Fibroblast of lung (primary cell): ENCODE data around the gene SYTL5. TPM values are rescaled to one million over a fixed set of nuclear protein-coding genes. Genes with fewer than 3 reads are reported as not detected.

Experiments used
- DNase-seq, 2 donors: peaks; one replicate each; pipeline versions ENCODE4 v3.0.0 to v3.0.0-alpha.2; 2010; ENCODE audit warnings: low read depth in 2 of 2
- H2AFZ ChIP-seq: 2 replicates; pipeline ENCODE4 v1.5.1; 2012; ENCODE audit warnings: low read length, control low read depth, inconsistent platforms
- H3K27ac ChIP-seq: 2 replicates; pipeline ENCODE4 v1.5.1; 2011; ENCODE audit warnings: low read length, control low read depth; ENCODE audit not compliant: insufficient read depth
- H3K27me3 ChIP-seq: 2 replicates; pipeline ENCODE4 v1.5.1; 2011; ENCODE audit warnings: mild to moderate bottlenecking, low read length; ENCODE audit not compliant: control insufficient read depth, insufficient read depth
- H3K36me3 ChIP-seq: 2 replicates; pipeline ENCODE4 v1.5.1; 2011; ENCODE audit warnings: low read length; ENCODE audit not compliant: control insufficient read depth, insufficient read depth
- H3K4me1 ChIP-seq: 2 replicates; pipeline ENCODE4 v1.5.1; 2011; ENCODE audit warnings: low read length; ENCODE audit not compliant: control insufficient read depth, insufficient read depth; ENCODE audit errors: extremely low read depth
- H3K4me2 ChIP-seq: 2 replicates; pipeline ENCODE4 v1.5.1; 2011; ENCODE audit warnings: low read length, control low read depth; ENCODE audit not compliant: insufficient read depth; ENCODE audit errors: extremely low read depth
- H3K4me3 ChIP-seq, 4 experiments: fragments of 200-600 bp in 1 of 4; sonication (generic) in 1 of 4; replicated peaks in 1 of 4; 2 replicates each; pipeline ENCODE4 v1.5.1; 2011 to 2016; ENCODE audit warnings: low read length in 4 of 4, low read depth in 3 of 4, mild to moderate bottlenecking in 3 of 4, control low read depth in 2 of 4, inconsistent platforms in 1 of 4, mixed read lengths in 1 of 4; ENCODE audit not compliant: insufficient read depth in 1 of 4; ENCODE audit errors: control extremely low read depth in 1 of 4
- H3K79me2 ChIP-seq: 2 replicates; pipeline ENCODE4 v1.5.1; 2012; ENCODE audit warnings: mild to moderate bottlenecking, low read length, inconsistent platforms; ENCODE audit not compliant: control insufficient read depth, insufficient read depth
- H3K9ac ChIP-seq: 2 replicates; pipeline ENCODE4 v1.5.1; 2011; ENCODE audit warnings: mild to moderate bottlenecking, low read length, control low read depth; ENCODE audit not compliant: insufficient read depth
- H3K9me3 ChIP-seq: 2 replicates; pipeline ENCODE4 v1.5.1; 2012; ENCODE audit warnings: low read depth, low read length; ENCODE audit not compliant: control insufficient read depth, insufficient read depth
- H4K20me1 ChIP-seq: 2 replicates; pipeline ENCODE4 v1.5.1; 2011; ENCODE audit warnings: low read length; ENCODE audit not compliant: control insufficient read depth, insufficient read depth; ENCODE audit errors: extremely low read depth
- CTCF ChIP-seq, 2 donors: IDR thresholded peaks in 1 of 2; conservative IDR thresholded peaks in 1 of 2; 1 replicate in 1 of 2; 2 replicates in 1 of 2; pipeline ENCODE4 v1.5.1; 2011 to 2012; ENCODE audit warnings: low read length in 2 of 2, control low read depth in 1 of 2, inconsistent platforms in 1 of 2, low read depth in 1 of 2, mild to moderate bottlenecking in 1 of 2
- EZH2 ChIP-seq: IDR thresholded peaks from 2 replicates; pipeline ENCODE4 v1.5.1; 2012; ENCODE audit warnings: low read length, control low read depth, mild to moderate bottlenecking; ENCODE audit errors: missing control alignments
- polyA minus RNA-seq: library from RNA; depleted of rRNA, polyadenylated mRNA; stranded (reverse); fragments of >200 nt; gene quantifications from 2 replicates; pipeline ENCODE4 v1.2.3, GENCODE V29; 2011; ENCODE audit warnings: low replicate concordance
- polyA plus RNA-seq, 2 donors: library from polyadenylated mRNA; depleted of rRNA in 1 of 2; stranded (reverse) in 1 of 2; unstranded in 1 of 2; fragments of >200 nt; gene quantifications; 2 replicates each; pipeline ENCODE4 v1.2.1, GENCODE V29; 2011 to 2012; ENCODE audit warnings: missing spikeins in 1 of 2
- total RNA-seq: library from RNA; depleted of rRNA; stranded (reverse); fragments of >200 nt; gene quantifications from 2 replicates; pipeline ENCODE4 v1.2.1, GENCODE V29; 2014

The SYTL5 gene
- under 0.01 and 1.5 TPM in 2 replicates for total RNA-seq
- polyA plus RNA-seq: 0.27 and 0.54 TPM in 2 replicates
- polyA plus RNA-seq (2012): 0.24 and 0.44 TPM in 2 replicates
- polyA minus RNA-seq: not detected in 2 replicates

GRCh38 chrX:38006291-38006690, at the start of gene SYTL5:
Gene SYTL5, plus strand, starts transcription at chrX:38006553. Its CDS starts 27,337 bp downstream, at chrX:38033890.
- TF ChIP-seq EZH2 (no peak), CTCF (conservative IDR thresholded peaks at IDR 0.05 in 1 of 2, IDR thresholded peaks at IDR 0.05 in 1 of 2; ENCODE audit: low read depth in 1 of 2, low read length in 2 of 2) (no peak)
- Histone ChIP-seq H3K4me2 (no peak within 1 kb of the TSS), H3K9ac (no peak within 1 kb of the TSS), H3K27me3 (no peaks in the 10 kb centered on the region), H4K20me1 (no peaks in the 10 kb centered on the region), H3K36me3 (no peaks in the 10 kb centered on the region), H3K4me1 (no peaks in the 10 kb centered on the region), H3K4me3 (no peak within 1 kb of the TSS), H2AFZ (no peak within 1 kb of the TSS), H3K9me3 (no peaks in the 10 kb centered on the region), H3K27ac (no peak within 1 kb of the TSS), H3K79me2 (no peaks in the 10 kb centered on the region)
- peak in 1 of 2 donors; percentile 12 for DNase-seq

- Histone ChIP-seq H3K27ac (no peak overlapping the region), H3K79me2 (no peaks in the 10 kb centered on the region), H3K4me2 (no peak overlapping the region), H3K4me1 (no peaks in the 10 kb centered on the region), H3K4me3 (no peak overlapping the region), H3K27me3 (no peaks in the 10 kb centered on the region), H4K20me1 (no peaks in the 10 kb centered on the region), H2AFZ (no peak overlapping the region), H3K36me3 (no peaks in the 10 kb centered on the region), H3K9me3 (no peaks in the 10 kb centered on the region), H3K9ac (no peak overlapping the region)
- no peak for TF ChIP-seq EZH2
- TF ChIP-seq CTCF (conservative IDR thresholded peaks at IDR 0.05 in 1 of 2, IDR thresholded peaks at IDR 0.05 in 1 of 2; ENCODE audit: low read depth in 1 of 2, low read length in 2 of 2): no peak
- DNase-seq: peak in 1 of 2 donors; percentile 52
These were observed 47.7 kb upstream of the SYTL5 start for GRCh38 chrX:37958525-37959211.

DNA sequence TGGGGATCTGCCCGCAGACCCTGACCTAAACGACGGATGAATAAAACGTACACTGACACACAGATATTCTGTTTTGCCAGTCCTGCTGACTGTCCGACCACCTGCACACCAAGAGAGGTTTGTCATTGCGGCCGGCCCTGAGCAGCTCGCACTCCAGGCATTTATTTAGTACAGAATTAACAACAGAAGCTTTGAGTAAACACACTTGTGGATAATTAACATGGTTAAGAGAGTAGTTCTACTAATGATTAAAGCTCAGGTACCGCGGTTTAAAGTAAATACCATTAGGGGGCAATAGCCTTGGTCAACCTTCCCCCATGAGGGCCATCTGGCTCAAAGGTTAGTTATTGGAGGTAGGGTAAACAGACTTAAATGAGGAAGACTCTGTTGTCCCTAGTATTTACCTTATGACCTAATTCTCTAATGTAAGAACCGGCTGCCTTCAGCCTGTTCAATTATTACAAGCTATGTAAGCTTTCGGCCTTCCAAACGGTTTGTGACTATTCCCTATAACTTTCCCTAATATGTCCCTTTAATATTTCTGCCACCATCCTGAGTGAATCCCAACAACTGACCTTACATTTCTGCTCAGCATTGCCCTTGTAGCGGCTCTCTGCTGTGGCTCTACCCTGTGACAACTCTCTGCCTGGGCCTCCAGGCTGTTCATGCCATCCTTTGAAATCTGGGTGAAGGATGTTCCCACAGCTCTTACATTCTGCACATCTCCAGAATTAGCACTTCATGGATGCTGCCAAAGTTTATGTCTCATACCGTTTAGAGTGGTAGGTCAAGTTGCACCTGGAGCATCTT, 46.9 kb upstream of the SYTL5 start:
- Histone ChIP-seq H3K4me3 (no peak overlapping the region), H3K4me2 (no peak overlapping the region), H3K4me1 (no peaks in the 10 kb centered on the region), H4K20me1 (no peaks in the 10 kb centered on the region), H3K9me3 (no peaks in the 10 kb centered on the region), H2AFZ (no peak overlapping the region), H3K9ac (no peak overlapping the region), H3K27ac (no peak overlapping the region), H3K36me3 (no peaks in the 10 kb centered on the region), H3K27me3 (no peaks in the 10 kb centered on the region), H3K79me2 (no peaks in the 10 kb centered on the region)
- no peak for DNase-seq
- TF ChIP-seq CTCF (conservative IDR thresholded peaks at IDR 0.05 in 1 of 2, IDR thresholded peaks at IDR 0.05 in 1 of 2; ENCODE audit: low read depth in 1 of 2, low read length in 2 of 2) (no peak), EZH2 (no peak)
